ENCODE measurements around the gene ZNF141.
"Not testable (repeated sequence)": the region's sequence is repeated elsewhere in the genome, so short reads cannot be mapped to it uniquely, and the experiment has no call there.

ZNF141 gene

DNA sequence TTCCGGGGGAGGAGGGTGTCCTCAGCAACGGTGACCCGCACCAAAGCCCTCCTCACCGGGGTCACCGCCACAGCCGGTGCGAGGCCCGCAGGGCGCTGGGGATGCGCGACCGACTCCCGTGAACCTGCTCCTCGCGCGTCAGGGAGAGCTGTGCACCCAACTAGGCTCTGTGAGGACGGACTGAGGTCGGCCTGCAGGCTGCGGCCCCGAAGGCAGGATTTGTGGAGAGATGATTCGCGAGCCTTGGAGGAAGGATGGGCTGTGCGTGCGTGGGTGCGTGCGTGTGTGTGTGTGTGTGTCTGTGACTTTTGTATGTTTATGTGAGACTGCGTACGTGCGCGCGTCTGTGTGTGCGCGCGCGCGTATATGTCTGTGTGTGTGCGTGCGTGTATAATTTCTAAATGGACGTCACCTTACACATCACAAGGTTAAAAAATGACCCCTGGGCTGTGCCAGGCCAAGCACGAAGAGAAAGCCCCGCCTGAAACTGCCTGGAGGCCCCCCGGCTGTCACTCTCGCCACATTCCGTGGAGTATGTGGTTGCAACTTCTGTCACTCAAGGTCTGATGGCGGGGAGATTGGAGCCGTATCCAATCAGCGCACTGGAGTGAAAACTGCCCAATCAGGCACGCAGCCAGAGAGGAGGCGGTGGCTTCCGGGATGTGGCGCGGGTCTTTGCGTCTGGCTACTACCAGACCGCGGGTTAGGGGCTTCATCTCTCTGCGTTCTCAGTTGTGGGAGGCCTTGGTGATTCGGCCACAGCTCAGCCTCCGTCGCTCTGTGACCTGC, at the start of gene ZNF141:
Gene ZNF141, plus strand, starts transcription at position 672 of the 789 bp plus-strand sequence. CDS start 170 bp downstream, outside the sequence.
- DNase-seq (ENCODE audit: low read depth): peak; percentile 80

DNA sequence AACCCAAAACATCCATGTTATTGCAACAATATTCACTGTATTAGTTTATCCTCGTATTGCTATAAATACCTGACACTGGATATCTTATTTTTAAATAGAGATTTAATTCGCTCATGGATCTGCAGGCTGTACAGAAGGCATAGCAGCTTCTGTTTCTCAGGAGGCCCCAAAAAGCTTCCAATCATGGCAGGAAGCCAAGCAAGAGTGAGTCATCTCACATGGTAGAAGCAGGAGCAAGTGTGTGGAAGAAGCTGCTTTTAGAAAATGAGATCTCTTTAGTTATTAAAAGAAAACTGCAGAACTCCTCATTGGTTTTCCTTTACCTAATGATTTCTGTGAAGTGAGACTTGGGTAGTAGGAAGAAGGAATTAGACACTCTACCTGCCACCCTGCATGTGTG, 48.7 kb upstream of the ZNF141 start:
- DNase-seq (ENCODE audit: low read depth): no peak

- no peak for DNase-seq (ENCODE audit: low read depth)
Measured at GRCh38 chr4:294732-295131, 42.9 kb upstream of the ZNF141 start.

DNA sequence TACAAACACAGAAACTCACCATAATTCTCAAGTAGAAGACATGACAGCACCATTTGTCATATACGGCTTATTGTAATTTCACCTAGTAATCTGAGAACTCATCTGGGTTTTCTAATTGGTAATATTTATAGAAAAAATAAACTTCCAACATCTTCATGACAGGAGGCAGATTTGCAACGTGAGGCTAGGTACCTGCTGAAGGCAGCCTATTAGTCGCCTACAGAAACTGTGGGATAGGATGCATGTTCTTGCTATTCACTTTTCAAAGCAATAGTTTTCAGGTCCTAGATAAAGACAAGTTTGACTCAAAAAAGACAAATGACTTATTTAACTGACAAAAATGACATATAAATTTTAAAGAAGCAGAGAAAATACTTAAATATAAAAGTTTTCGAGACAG, 35.2 kb upstream of the ZNF141 start:
- DNase-seq (ENCODE audit: low read depth): no peak

GRCh38 chr4:304516-304915, 33.1 kb upstream of the ZNF141 start:
- DNase-seq (ENCODE audit: low read depth): not testable (repeated sequence)

GRCh38 chr4:304969-305680, 32.5 kb upstream of the ZNF141 start, which contains the start of gene ZNF732:
Gene ZNF732 (minus strand): TSS chr4:305474. CDS start chr4:305310, 164 bp downstream.
- no peak for DNase-seq (ENCODE audit: low read depth)

DNA sequence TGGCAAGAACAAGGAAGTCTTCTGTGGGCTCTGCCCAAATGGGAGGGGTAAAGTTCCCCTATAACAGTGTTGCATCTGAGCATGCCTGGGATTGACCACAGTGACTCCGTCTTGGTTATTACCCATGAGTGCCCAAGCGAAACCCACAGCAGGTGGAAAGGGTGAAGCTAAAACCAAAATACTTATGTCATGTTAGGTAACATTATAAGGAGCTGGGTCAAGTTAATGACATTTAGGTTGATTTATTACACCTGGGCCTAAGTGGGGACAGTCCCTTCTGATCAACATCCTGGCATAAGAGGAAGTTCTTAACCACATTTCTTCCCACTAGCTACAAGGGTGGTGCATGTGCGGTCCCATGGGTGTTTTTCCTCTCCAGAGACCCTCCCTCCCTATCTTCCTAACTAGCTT, 31.1 kb upstream of the ZNF141 start:
- no peak for DNase-seq (ENCODE audit: low read depth)

- DNase-seq (ENCODE audit: low read depth): no peak
Measured at GRCh38 chr4:309807-310206, 27.8 kb upstream of the ZNF141 start.

DNA sequence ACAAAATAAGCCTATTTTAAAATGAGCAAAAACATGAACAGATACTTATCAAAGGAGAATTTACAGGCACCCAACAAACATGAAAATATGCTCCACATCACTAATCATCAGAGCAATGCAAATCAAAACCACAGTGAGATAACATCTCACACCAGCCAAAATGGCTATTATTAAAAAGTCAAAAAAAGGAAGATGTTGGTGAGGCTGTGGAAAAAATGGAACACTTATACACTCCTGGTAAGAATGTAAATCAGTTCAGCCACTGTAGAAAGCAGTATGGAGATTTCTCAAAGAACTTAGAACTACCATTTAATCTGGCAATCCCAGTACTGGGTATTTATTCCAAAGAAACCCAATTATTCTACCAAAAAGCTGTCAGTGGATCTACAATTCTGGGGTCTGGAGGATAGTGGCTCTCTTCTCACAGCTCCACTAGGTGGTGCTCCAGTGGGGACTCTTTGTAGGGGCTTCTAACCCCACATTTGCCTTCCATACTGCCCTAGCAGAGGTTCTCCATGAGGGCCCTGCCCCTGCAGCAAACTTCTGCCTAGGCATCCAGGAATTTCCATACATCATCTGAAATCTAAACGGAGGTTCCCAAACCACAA, 23.2 kb upstream of the ZNF141 start:
- DNase-seq (ENCODE audit: low read depth): no peak

- no peak for DNase-seq (ENCODE audit: low read depth)
Measured at GRCh38 chr4:328729-329128, 8.9 kb upstream of the ZNF141 start.

GRCh38 chr4:335515-335914, 2.1 kb upstream of the ZNF141 start:
- no peak for DNase-seq (ENCODE audit: low read depth)

GRCh38 chr4:336099-336892, 1.3 kb upstream of the ZNF141 start:
- no peak for DNase-seq (ENCODE audit: low read depth)

- DNase-seq (ENCODE audit: low read depth): no peak
Measured at GRCh38 chr4:336893-337142, 796 bp upstream of the ZNF141 start.

DNA sequence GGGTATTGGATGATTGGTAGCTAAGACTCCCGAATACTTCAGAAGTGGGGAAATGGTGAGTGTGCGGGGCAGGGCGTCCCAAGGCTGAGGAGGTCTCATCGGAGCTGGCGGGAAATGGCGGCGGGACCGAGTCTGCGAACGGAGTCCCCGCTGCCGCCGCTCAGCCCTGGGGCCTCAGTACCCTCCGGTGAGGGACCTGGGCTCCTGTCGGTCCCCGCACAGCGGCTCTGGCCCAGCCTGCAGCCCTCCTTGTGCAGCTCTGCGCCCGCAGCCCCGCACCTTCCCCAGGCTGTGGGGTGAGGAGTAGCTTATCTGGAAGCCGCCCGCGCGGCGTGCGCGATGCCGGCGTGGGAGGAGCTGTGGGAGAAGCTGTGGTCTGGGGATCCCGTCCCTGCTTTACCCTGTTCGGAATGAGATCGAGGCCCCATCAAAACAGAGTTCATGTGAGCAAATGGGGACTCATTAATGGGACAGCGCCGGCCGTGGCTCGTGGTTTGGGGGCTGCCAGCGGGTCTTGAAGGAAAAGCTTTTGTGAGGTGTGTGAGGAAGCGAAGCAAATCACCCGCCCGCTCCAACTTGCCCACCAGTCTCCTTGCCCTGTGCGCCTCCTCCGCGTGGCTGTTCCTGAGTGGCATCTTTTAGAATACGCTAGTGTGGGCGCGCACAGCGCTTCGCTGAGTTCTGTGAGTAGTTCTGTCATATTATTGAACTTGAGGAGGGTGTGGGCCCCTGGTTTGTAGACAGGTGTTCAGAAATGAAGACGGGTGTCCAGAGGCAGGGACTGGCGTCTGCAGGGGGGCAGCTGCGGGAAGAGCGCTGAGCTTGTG, 531 bp downstream of the ZNF141 start:
- no peak for DNase-seq (ENCODE audit: low read depth)

DNA sequence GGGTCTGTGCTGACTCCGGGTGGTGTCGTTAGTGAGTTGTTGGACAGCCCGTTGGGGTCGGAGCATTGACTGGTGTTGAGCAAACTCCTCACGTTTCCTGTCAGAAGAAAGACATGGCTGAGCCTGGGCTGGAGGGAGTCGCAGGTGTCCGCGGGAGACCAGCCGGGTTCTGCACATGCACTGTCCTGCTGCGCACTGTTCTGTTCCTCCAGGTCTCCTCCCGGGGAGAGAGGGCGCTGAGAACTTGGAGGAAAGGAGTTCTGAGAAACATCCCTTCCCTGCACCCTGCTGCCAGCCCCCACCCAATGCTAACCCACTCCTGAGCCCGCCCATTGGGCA, 1.1 kb downstream of the ZNF141 start:
- no peak for DNase-seq (ENCODE audit: low read depth)

GRCh38 chr4:340011-340410, 2.4 kb downstream of the ZNF141 start:
- no peak for DNase-seq (ENCODE audit: low read depth)

GRCh38 chr4:373062-373839, 35.6 kb downstream of the ZNF141 start:
- DNase-seq (ENCODE audit: low read depth): no peak

- DNase-seq (ENCODE audit: low read depth): no peak
Measured at GRCh38 chr4:374298-375160, 36.9 kb downstream of the ZNF141 start.

DNA sequence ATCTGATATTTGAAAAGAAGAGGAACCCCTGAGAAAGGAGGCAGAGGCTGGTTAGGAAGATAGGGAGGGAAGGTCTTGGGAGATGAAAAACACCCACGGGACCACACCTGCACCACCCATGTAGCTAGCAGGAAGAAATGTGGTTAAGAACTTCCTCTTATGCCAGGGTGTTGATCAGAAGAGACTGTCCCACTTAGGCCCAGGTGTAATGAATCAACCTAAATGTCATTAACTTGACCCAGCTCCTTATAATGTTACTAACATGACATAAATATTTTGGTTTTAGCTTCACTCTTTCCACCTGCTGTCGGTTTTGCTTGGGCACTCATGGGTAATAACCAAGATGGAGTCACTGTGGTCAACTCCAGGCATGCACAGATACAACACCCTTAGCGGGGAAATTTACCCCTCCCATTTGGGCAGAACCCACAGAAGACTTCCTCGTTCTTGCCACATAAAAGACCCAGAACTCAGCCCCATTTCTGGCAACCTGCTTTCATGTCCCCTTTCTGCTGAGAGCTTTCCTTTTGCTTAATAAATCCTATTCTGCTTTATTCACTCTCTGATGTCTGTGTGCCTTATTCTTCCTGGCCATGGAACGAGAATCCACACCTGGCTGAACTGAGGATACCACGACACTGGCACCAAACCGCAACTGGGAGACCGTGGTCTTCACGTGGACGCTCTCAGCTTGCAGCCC, 46.8 kb downstream of the ZNF141 start:
- no peak for DNase-seq (ENCODE audit: low read depth)
